Sigmoid colon (tissue), 4 donors: ENCODE measurements around the gene TRIM2.

ENCODE experiments used
- EP300 ChIP-seq, 4 donors: sonication (generic); formaldehyde crosslinking; IDR thresholded peaks; one replicate each; pipeline ENCODE4 v1.6.1; 2017; ENCODE audit warnings: antibody characterized with exemption in 4 of 4
- TF ChIP-seq, protein P1 (sequence below), 4 experiments: fragments of 450-650 bp in 3 of 4; fragments of 200-600 bp in 1 of 4; IDR thresholded peaks; one replicate each; pipeline ENCODE4 v1.5.1; 2016 to 2019; ENCODE audit warnings: antibody characterized with exemption in 4 of 4, mild to moderate bottlenecking in 3 of 4, moderate library complexity in 2 of 4

DNA sequence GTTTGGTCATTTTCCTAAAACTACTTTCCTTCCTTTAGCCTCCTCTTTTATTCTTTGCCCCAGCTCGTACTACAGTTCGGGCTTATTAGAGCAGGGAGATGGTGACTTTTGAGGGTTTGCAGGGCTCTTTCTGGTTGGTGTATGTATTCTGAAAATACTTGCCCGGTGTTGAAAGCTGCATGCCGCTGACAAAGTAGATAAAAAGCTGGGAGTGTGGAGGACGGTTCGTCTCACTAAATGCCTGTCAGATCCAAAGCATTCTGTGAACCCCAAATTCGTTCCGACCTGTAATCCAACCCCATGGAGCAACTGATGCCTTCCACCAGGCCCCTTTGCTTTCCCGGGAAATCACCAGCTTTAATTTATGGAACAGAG lies 19.2 kb downstream of the TRIM2 start:
- TF ChIP-seq, protein P1, sequence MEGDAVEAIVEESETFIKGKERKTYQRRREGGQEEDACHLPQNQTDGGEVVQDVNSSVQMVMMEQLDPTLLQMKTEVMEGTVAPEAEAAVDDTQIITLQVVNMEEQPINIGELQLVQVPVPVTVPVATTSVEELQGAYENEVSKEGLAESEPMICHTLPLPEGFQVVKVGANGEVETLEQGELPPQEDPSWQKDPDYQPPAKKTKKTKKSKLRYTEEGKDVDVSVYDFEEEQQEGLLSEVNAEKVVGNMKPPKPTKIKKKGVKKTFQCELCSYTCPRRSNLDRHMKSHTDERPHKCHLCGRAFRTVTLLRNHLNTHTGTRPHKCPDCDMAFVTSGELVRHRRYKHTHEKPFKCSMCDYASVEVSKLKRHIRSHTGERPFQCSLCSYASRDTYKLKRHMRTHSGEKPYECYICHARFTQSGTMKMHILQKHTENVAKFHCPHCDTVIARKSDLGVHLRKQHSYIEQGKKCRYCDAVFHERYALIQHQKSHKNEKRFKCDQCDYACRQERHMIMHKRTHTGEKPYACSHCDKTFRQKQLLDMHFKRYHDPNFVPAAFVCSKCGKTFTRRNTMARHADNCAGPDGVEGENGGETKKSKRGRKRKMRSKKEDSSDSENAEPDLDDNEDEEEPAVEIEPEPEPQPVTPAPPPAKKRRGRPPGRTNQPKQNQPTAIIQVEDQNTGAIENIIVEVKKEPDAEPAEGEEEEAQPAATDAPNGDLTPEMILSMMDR (IDR thresholded peaks at IDR 0.05) = no peak
- TF ChIP-seq EP300 (IDR thresholded peaks at IDR 0.05) = no peak
